IPS DF 19.7 (cell line): ENCODE measurements around the gene ZCCHC24.

Experiments
- DNase-seq: peaks from one replicate; pipeline ENCODE4 v3.0.0-alpha.2; 2013; ENCODE audit warnings: low read depth, low spot score

Gene ZCCHC24

GRCh38 chr10:79384773-79385391, 60.5 kb downstream of the ZCCHC24 start:
- no peak for DNase-seq

GRCh38 chr10:79383974-79384606, 61.3 kb downstream of the ZCCHC24 start:
- no peak for DNase-seq

DNA sequence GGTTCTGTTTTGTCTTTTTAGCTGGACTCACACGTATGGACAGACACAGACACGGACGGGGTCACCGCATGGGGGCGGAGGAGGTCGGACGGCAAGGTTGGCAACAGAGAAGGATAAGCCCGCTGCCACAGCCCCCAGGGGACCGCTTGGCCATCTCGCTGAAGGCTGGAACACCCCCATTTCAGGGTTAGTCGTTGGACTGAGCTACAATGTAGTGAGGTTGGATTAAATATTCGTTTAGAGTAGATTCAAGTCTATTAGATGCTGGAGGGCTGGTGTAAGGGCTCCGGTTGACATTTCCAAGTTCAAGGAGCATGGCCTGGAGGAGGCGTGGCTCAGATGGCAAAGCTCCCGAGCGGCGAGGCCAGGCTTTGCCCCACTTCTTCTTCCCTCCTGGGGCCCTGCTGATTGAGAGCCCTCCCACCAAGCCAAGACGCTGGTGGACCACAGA, 62.9 kb downstream of the ZCCHC24 start:
- DNase-seq, result no peak

- no peak for DNase-seq
These were observed 63.6 kb downstream of the ZCCHC24 start for GRCh38 chr10:79381804-79382221.

- no peak for DNase-seq
These were observed 64.3 kb downstream of the ZCCHC24 start for GRCh38 chr10:79380946-79381721.

- DNase-seq, result no peak
These were observed 65.1 kb downstream of the ZCCHC24 start for GRCh38 chr10:79380125-79380945.

- no peak for DNase-seq
These were observed 65.8 kb downstream of the ZCCHC24 start for GRCh38 chr10:79379512-79380124.

DNA sequence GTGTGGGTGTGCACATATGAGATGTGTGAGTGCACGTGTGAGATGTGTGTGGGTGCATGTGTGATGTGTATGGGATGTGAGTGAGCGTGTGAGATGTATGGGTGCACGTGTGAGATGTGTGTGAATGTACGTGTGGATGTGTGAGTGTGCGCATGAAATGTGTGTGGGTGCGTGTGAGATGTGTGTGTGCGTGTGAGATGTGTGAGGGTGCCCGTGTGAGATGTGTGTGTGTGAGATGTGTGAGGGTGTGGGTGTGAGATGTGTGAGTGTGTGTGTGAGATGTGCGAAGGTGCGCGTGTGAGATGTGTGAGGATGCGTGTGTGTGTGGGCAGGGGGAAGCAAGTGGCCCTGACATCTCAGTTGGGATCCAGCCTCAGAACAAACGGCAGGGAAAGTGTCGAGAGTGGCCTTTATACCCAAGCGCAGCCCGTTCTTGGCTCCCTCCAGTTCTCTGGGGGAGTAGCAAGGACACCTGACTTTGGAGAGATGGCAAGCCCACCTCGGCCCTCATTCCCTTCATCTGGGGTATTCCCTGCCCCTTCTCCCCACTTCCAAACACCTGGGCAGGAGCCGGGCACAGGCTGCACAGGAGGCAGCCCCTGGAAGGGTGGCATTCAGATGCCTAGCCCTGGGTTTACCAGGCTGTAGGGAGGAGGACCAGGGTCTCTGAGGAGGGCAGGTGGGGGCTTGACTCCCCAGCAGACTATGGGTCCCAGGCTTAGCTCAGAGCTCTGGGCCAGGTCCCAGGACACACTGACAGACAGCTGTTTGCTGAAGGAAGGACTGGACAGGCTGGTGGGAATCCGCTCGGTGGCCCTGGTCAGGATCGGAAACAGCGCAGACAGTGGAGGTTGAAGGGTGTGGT, 66.5 kb downstream of the ZCCHC24 start:
- DNase-seq, result no peak

GRCh38 chr10:79378383-79378646, 67.1 kb downstream of the ZCCHC24 start:
- no peak for DNase-seq

DNA sequence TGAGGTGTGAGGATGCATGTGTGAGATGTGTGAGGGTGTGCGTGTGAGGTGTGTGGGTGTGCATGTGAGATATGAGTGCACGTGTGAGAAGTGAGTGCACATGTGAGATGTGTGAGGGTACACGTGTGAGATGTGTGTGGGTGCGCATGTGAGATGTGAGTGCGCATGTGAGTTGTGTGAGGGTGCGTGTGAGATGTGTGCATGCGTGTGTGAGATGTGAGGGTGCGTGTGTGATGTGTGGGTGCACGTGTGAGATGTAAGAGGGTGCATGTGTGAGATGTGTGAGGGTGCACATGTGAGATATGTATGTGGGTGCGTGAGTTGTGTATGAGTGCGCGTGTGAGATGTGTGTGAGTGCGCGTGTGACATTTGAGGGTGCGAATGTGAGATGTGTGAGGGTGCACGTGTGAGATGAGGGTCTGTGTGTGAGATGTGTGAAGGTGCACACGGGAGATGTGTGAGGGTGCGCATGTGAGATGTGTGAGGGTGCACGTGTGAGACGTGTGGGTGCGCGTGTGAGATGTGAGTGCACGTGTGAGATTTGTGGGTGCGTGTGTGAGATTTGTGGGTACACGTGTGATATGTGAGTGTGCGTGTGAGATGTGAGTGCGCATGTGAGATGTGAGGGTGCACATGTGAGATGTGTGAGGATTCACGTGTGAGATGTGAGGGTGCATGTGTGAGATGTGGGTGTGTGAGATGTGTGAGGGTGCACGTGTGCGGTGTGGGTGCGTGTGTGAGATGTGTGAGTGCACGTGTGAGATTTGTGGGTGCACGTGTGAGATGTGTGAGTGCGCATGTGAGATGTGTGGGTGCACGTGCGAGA, 67.7 kb downstream of the ZCCHC24 start:
- DNase-seq, result no peak

DNA sequence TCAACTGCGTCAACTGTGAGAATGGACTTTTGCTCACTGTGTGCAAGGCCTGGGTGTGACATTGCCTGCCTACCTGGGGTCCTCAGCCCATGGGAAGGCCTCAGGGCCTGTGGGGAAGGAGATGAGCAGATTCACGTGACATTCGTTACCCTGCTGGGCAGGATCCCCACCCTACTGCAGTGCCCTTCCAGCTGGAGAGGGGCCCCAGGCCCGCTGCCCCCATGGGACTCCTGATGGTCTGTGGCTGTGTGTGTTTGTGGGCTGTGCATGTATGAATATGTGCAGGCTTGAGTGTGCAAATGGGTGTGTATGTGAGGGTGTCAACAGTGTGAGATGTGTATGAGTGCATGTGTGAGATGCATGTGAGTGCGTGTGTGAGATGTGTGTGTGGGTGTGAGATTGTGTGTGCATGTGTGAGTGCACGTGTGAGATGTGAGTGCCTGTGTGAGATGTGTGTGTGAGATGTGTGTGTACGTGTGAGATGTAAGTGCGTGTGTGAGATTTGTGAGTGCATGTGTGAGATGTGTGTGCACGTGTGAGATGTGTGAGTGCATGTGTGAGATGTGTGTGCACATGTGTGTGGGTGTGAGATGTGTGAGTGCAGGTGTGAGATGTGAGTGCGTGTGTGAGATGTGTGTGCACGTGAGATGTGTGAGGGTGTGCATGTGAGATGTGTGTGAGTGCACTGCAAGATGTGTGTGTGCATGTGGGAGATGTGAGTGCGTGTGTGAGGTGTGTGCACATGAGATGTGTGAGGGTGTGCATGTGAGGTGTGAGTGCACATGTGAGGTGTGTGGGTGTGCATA, 68.5 kb downstream of the ZCCHC24 start:
- no peak for DNase-seq

DNA sequence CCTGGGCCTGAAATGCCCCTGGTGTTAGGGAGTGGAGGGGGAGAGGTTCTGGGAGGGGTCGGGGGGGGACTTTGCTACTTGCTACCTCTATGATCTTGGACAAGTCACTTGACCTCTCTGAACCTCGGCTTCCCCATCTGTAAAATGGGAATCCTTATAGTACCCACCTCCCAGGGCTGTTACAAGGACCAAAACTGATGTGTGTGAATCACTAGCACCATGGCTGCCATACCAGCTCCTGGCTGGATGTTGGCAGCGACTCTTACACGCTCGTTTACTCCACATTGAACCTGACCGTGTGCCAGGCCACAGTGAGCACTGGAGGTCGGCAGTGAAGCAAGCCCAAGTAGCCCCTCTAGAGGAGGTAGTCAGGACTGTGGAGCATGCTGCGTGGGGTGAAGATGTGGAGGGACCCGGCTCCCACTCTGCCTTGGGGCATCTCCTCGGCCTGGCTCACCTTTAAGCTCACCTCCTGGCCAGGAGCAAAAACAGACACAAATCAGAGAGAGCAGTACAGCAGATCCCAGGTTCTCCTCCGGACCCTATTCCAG, 69.3 kb downstream of the ZCCHC24 start:
- DNase-seq, result no peak

- DNase-seq, result no peak
These were observed 69.9 kb downstream of the ZCCHC24 start for GRCh38 chr10:79375321-79376077.

DNA sequence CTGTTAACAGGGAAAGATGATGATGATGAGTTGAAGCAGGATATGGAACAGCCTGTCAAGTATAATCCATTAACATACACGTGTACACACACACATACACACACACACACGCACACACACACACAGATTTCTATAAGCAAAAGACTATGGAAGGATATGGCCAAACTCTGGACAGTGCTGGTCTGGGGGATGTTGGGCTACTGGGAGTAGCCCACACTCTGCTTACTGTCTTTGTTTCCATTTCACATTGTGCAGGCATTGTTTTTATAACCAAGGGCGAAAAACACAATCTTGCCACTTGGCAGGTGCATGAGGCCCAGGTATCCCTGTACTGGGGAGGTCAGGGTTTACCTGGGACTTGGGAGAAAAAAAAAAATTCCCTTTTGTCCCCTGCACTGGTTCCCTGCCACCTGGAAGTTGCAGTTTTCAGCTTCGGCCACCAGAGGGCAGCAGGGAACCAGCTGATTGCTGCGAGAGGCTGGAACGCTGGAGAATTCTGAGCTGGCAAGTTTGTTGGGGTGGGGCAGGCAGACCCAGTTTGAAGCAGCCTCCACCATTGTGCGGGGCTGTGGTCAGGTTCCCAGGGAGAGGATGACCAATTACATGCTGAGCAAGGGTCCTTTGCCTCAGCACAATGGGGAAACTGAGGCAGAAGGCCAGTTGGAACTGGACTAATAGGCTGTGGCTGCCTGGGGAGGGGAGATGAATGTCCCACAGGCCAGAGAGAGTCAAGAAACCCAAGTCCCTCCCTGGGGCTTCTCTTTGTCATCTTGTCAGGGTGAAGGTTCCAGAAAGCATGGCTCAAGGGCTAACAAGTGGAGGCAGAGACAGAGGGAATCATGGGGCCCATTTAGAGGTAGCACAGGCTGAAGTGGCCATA, 70.9 kb downstream of the ZCCHC24 start:
- DNase-seq, result peak; percentile 20

- DNase-seq, result no peak
These were observed 72.6 kb downstream of the ZCCHC24 start for GRCh38 chr10:79372871-79373270.

GRCh38 chr10:79367426-79368189, 77.8 kb downstream of the ZCCHC24 start:
- DNase-seq, result no peak
